SK-N-SH (cell line): ENCODE results near the gene ARHGEF11.

ENCODE experiments used
- CTCF ChIP-seq: fragments of 200-600 bp; sonication (generic); IDR thresholded peaks from 2 replicates; pipeline ENCODE4 v1.6.1; 2017; ENCODE audit warnings: antibody characterized with exemption, mild to moderate bottlenecking, moderate library complexity
- EP300 ChIP-seq, 2 experiments: IDR thresholded peaks; 2 replicates each; pipeline versions ENCODE4 v1.4.0 to v1.6.1; 2012; ENCODE audit warnings: borderline replicate concordance in 1 of 2, low read depth in 1 of 2, low read length in 1 of 2
- EZH2phosphoT487 ChIP-seq: fragments of 200-600 bp; sonication (generic); IDR thresholded peaks from 2 replicates; pipeline ENCODE4 v1.6.1; 2017; ENCODE audit warnings: low read depth, mixed run types, mild to moderate bottlenecking, antibody characterized with exemption, moderate library complexity, borderline replicate concordance
- JUND ChIP-seq: IDR thresholded peaks from 2 replicates; pipeline ENCODE4 v1.4.0; 2012
- MAX ChIP-seq: IDR thresholded peaks from 2 replicates; pipeline ENCODE4 v1.4.0; 2012; ENCODE audit warnings: low read depth
- NFIC ChIP-seq: IDR thresholded peaks from 2 replicates; pipeline ENCODE4 v1.4.0; 2012; ENCODE audit warnings: borderline replicate concordance
- NRF1 ChIP-seq: IDR thresholded peaks from 2 replicates; pipeline ENCODE4 v1.6.1; 2012; ENCODE audit warnings: low read depth, mild to moderate bottlenecking, low read length
- POLR2AphosphoS5 ChIP-seq: IDR thresholded peaks from 2 replicates; pipeline ENCODE4 v1.6.1; 2012; ENCODE audit warnings: low read depth, low read length
- TAF1 ChIP-seq: IDR thresholded peaks from 2 replicates; pipeline ENCODE4 v1.6.1; 2012; ENCODE audit warnings: low read depth, mild to moderate bottlenecking, low read length, moderate library complexity, borderline replicate concordance
- USF2 ChIP-seq: fragments of 150-350 bp; IDR thresholded peaks from 2 replicates; pipeline ENCODE4 v1.6.1; 2017; ENCODE audit warnings: antibody characterized with exemption, low read length, low read depth, borderline replicate concordance
- YY1 ChIP-seq: IDR thresholded peaks from 2 replicates; pipeline ENCODE4 v1.4.0; 2012; ENCODE audit warnings: low read depth, mild to moderate bottlenecking

GRCh38 chr1:157056269-157056668 is 10.7 kb upstream of the ARHGEF11 start:
- TF ChIP-seq USF2 (no peak), NFIC (no peak), NRF1 (no peak), CTCF (no peak), MAX (no peak), YY1 (no peak), EZH2phosphoT487 (no peak), EP300 (IDR thresholded peaks at IDR 0.05; ENCODE audit: borderline replicate concordance in 1 of 2, low read depth in 1 of 2, low read length in 1 of 2) (no peak), JUND (no peak), TAF1 (no peak), POLR2AphosphoS5 (no peak)
